ENCODE results near the gene VPS37D.

The VPS37D gene

DNA sequence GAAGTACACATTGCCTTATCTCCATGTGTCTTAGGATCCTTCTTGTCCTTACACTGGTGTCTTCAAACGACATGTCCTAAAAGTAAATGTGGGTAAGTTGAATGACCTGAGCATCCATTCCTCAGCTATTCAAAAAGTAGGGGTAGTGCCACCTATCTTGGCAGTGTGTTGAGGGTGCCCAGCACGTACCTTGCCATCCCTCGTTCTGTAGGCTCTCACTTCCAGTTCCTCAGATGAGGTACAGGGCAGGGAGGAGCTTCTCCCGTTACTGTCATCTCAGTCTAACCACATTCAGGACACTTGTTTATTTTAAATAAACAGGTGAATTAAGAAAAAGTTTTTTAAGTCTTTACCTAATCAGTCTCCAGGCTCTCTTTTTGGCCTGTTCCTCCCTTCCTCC lies 28.7 kb downstream of the VPS37D start:
- no peak for TF ChIP-seq ISL1 (CRISPR knock-in tag; IDR thresholded peaks at IDR 0.05)
- TF ChIP-seq, protein P1, sequence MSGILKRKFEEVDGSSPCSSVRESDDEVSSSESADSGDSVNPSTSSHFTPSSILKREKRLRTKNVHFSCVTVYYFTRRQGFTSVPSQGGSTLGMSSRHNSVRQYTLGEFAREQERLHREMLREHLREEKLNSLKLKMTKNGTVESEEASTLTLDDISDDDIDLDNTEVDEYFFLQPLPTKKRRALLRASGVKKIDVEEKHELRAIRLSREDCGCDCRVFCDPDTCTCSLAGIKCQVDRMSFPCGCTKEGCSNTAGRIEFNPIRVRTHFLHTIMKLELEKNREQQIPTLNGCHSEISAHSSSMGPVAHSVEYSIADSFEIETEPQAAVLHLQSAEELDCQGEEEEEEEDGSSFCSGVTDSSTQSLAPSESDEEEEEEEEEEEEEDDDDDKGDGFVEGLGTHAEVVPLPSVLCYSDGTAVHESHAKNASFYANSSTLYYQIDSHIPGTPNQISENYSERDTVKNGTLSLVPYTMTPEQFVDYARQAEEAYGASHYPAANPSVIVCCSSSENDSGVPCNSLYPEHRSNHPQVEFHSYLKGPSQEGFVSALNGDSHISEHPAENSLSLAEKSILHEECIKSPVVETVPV (CRISPR knock-in tag; IDR thresholded peaks at IDR 0.05): no peak
- TF ChIP-seq PPARA (CRISPR knock-in tag; IDR thresholded peaks at IDR 0.05; ENCODE audit: borderline replicate concordance): no peak
- TF ChIP-seq, protein P2, sequence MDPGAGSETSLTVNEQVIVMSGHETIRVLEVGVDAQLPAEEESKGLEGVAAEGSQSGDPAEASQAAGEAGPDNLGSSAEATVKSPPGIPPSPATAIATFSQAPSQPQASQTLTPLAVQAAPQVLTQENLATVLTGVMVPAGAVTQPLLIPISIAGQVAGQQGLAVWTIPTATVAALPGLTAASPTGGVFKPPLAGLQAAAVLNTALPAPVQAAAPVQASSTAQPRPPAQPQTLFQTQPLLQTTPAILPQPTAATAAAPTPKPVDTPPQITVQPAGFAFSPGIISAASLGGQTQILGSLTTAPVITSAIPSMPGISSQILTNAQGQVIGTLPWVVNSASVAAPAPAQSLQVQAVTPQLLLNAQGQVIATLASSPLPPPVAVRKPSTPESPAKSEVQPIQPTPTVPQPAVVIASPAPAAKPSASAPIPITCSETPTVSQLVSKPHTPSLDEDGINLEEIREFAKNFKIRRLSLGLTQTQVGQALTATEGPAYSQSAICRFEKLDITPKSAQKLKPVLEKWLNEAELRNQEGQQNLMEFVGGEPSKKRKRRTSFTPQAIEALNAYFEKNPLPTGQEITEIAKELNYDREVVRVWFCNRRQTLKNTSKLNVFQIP (CRISPR knock-in tag; IDR thresholded peaks at IDR 0.05; ENCODE audit: borderline replicate concordance, low read depth): no peak
- ATAC-seq: no peak

DNA sequence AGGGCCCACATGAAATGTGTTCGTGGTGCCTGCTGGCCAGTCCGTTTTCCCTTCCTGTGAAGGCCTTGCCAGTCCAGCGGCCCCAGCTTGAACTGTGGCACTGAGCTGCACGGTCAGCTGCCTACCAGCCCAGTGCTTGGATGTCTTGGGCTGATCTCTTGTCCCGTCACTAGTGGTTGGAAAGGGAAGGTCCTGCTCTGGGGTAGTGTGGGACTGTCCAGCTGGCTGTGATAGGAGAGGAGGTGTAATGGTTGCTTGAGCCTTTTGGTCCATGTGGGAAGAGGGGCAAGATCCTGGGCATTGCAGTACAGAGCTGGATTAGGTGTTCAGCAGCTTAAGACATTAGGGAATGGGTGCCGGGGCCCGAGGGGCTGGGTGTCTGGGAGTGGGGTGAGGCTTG lies 30.8 kb downstream of the VPS37D start:
- ATAC-seq: no peak
- TF ChIP-seq, protein P2 (CRISPR knock-in tag; IDR thresholded peaks at IDR 0.05; ENCODE audit: borderline replicate concordance, low read depth): no peak
- TF ChIP-seq ZNF565 (CRISPR knock-in tag; conservative IDR thresholded peaks at IDR 0.05; ENCODE audit: low read depth) (no peak), PPARA (CRISPR knock-in tag; IDR thresholded peaks at IDR 0.05; ENCODE audit: borderline replicate concordance) (no peak), CSDC2 (CRISPR knock-in tag; IDR thresholded peaks at IDR 0.05) (no peak), ZFP3 (CRISPR knock-in tag; IDR thresholded peaks at IDR 0.05) (no peak), ZC3H10 (CRISPR knock-in tag; IDR thresholded peaks at IDR 0.05) (no peak), TOX (CRISPR knock-in tag; IDR thresholded peaks at IDR 0.05; ENCODE audit: borderline replicate concordance) (no peak), TCF4 (CRISPR knock-in tag; IDR thresholded peaks at IDR 0.05; ENCODE audit: borderline replicate concordance) (no peak), ESRRG (CRISPR knock-in tag; IDR thresholded peaks at IDR 0.05) (no peak)
- TF ChIP-seq, protein P1 (CRISPR knock-in tag; IDR thresholded peaks at IDR 0.05): no peak

DNA sequence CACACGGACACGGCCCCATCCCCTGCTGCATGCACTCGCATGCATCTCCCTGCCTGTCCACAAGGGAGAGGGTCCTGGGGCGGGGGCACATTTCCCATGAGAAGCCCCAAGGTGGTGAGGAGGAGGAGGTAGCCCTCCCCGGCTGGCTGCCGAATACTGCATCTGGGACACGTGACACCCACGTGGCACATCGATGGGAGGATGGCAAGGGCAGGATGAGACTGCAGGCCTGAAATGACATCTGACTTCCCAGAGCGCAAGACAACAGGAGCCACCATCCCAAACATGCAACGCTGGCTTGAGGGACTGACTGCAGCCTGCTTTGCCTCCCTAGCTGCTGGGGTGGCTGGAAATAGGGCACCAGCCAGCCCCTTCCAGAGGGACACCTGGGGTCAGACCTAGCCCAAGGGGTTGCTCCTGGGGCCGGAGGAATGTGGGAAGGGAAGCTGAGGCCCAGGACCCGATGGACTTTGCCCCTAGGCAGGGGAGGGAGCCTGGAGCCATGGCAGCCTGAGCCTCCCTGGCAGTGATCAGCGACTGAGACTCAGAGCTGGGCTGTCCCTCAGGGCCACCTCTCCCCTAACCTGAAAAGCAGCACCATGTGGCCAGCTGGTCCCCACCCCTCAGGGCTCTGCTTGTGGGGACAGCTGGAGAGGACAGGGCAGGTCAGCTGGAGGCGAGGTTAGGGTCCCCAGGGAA lies 31.9 kb downstream of the VPS37D start:
- no peak for ATAC-seq
- TF ChIP-seq, protein P3, sequence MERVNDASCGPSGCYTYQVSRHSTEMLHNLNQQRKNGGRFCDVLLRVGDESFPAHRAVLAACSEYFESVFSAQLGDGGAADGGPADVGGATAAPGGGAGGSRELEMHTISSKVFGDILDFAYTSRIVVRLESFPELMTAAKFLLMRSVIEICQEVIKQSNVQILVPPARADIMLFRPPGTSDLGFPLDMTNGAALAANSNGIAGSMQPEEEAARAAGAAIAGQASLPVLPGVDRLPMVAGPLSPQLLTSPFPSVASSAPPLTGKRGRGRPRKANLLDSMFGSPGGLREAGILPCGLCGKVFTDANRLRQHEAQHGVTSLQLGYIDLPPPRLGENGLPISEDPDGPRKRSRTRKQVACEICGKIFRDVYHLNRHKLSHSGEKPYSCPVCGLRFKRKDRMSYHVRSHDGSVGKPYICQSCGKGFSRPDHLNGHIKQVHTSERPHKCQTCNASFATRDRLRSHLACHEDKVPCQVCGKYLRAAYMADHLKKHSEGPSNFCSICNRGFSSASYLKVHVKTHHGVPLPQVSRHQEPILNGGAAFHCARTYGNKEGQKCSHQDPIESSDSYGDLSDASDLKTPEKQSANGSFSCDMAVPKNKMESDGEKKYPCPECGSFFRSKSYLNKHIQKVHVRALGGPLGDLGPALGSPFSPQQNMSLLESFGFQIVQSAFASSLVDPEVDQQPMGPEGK (CRISPR knock-in tag; IDR thresholded peaks at IDR 0.05; ENCODE audit: borderline replicate concordance): no peak
- TF ChIP-seq BACH2 (CRISPR knock-in tag; IDR thresholded peaks at IDR 0.05; ENCODE audit: borderline replicate concordance) (no peak), ZFP3 (CRISPR knock-in tag; IDR thresholded peaks at IDR 0.05) (no peak), TCF4 (CRISPR knock-in tag; IDR thresholded peaks at IDR 0.05; ENCODE audit: borderline replicate concordance) (no peak), ZFP30 (CRISPR knock-in tag; IDR thresholded peaks at IDR 0.05) (no peak), SNAI2 (CRISPR knock-in tag; IDR thresholded peaks at IDR 0.05) (no peak), RARB (CRISPR knock-in tag; IDR thresholded peaks at IDR 0.05) (no peak), ARNTL (CRISPR knock-in tag; IDR thresholded peaks at IDR 0.05; ENCODE audit: borderline replicate concordance, low read depth) (no peak), ZNF565 (CRISPR knock-in tag; conservative IDR thresholded peaks at IDR 0.05; ENCODE audit: low read depth) (no peak), TOX (CRISPR knock-in tag; IDR thresholded peaks at IDR 0.05; ENCODE audit: borderline replicate concordance) (no peak)
- TF ChIP-seq, protein P4, sequence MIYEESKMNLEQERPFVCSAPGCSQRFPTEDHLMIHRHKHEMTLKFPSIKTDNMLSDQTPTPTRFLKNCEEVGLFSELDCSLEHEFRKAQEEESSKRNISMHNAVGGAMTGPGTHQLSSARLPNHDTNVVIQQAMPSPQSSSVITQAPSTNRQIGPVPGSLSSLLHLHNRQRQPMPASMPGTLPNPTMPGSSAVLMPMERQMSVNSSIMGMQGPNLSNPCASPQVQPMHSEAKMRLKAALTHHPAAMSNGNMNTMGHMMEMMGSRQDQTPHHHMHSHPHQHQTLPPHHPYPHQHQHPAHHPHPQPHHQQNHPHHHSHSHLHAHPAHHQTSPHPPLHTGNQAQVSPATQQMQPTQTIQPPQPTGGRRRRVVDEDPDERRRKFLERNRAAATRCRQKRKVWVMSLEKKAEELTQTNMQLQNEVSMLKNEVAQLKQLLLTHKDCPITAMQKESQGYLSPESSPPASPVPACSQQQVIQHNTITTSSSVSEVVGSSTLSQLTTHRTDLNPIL (CRISPR knock-in tag; IDR thresholded peaks at IDR 0.05; ENCODE audit: low read depth): no peak
- TF ChIP-seq, protein P5, sequence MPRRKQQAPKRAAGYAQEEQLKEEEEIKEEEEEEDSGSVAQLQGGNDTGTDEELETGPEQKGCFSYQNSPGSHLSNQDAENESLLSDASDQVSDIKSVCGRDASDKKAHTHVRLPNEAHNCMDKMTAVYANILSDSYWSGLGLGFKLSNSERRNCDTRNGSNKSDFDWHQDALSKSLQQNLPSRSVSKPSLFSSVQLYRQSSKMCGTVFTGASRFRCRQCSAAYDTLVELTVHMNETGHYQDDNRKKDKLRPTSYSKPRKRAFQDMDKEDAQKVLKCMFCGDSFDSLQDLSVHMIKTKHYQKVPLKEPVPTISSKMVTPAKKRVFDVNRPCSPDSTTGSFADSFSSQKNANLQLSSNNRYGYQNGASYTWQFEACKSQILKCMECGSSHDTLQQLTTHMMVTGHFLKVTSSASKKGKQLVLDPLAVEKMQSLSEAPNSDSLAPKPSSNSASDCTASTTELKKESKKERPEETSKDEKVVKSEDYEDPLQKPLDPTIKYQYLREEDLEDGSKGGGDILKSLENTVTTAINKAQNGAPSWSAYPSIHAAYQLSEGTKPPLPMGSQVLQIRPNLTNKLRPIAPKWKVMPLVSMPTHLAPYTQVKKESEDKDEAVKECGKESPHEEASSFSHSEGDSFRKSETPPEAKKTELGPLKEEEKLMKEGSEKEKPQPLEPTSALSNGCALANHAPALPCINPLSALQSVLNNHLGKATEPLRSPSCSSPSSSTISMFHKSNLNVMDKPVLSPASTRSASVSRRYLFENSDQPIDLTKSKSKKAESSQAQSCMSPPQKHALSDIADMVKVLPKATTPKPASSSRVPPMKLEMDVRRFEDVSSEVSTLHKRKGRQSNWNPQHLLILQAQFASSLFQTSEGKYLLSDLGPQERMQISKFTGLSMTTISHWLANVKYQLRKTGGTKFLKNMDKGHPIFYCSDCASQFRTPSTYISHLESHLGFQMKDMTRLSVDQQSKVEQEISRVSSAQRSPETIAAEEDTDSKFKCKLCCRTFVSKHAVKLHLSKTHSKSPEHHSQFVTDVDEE (CRISPR knock-in tag; IDR thresholded peaks at IDR 0.05): no peak
- TF ChIP-seq, protein P1 (CRISPR knock-in tag; IDR thresholded peaks at IDR 0.05): no peak

All from SK-N-SH treated with all-trans-retinoic acid at 6 μM for 48 hours (cell line).